Measurements from ENCODE around the gene CHD9. TPM values are rescaled to one million over a fixed set of nuclear protein-coding genes. Genes with fewer than 3 reads are reported as not detected.

Gene CHD9
- total RNA-seq, 4 donors from 2014 or later: 82.2 to 114 (median 91.3) TPM

- DNase-seq (ENCODE audit: low spot score in 2 of 2): no peak
- H3K4me3 ChIP-seq: no peak overlapping the region
- H3K9me3 ChIP-seq: peaks cover 0 to 23% (median 4%) of the 10 kb centered on the region in 4 donors
- no peaks in the 10 kb centered on the region for H3K27me3 ChIP-seq
- no peak overlapping the region for H3K27ac ChIP-seq
- H3K36me3 ChIP-seq: peaks cover 0 to 18% (median 0%) of the 10 kb centered on the region in 3 donors
- TF ChIP-seq POLR2A (IDR thresholded peaks at IDR 0.05): no peak
- no peak for TF ChIP-seq EP300 (IDR thresholded peaks at IDR 0.05)
- TF ChIP-seq CTCF (IDR thresholded peaks at IDR 0.05): no peak
- whole genome bisulfite sequencing, 2 donors: 98 to 99% methylated on average over 3 of the region's 3 CpGs
- H3K4me1 ChIP-seq: peaks cover 0 to 40% (median 0%) of the 10 kb centered on the region in 4 donors
Measured at GRCh38 chr16:53150769-53151168, 96.0 kb downstream of the CHD9 start.

GRCh38 chr16:53152329-53152728 is 97.5 kb downstream of the CHD9 start:
- Histone ChIP-seq H3K4me1 (peaks cover 0 to 45% (median 0%) of the 10 kb centered on the region in 4 donors), H3K27me3 (no peaks in the 10 kb centered on the region), H3K27ac (no peak overlapping the region), H3K4me3 (no peak overlapping the region), H3K36me3 (peaks cover 0 to 31% (median 0%) of the 10 kb centered on the region in 3 donors), H3K9me3 (peaks cover 0 to 23% (median 4%) of the 10 kb centered on the region in 4 donors)
- TF ChIP-seq POLR2A (IDR thresholded peaks at IDR 0.05) (no peak), CTCF (IDR thresholded peaks at IDR 0.05) (no peak), EP300 (IDR thresholded peaks at IDR 0.05) (no peak)
- DNase-seq (ENCODE audit: low spot score in 2 of 2): no peak

GRCh38 chr16:53153130-53153529 is 98.3 kb downstream of the CHD9 start:
- peaks cover 0 to 38% (median 0%) of the 10 kb centered on the region in 4 donors for H3K4me1 ChIP-seq
- H3K27ac ChIP-seq: no peak overlapping the region
- no peaks in the 10 kb centered on the region for H3K27me3 ChIP-seq
- TF ChIP-seq EP300 (IDR thresholded peaks at IDR 0.05): no peak
- no peak for TF ChIP-seq CTCF (IDR thresholded peaks at IDR 0.05)
- no peak for TF ChIP-seq POLR2A (IDR thresholded peaks at IDR 0.05)
- H3K36me3 ChIP-seq: peaks cover 0 to 27% (median 0%) of the 10 kb centered on the region in 3 donors
- no peak overlapping the region for H3K4me3 ChIP-seq
- H3K9me3 ChIP-seq: peaks cover 0 to 23% (median 4%) of the 10 kb centered on the region in 4 donors
- no peak for DNase-seq (ENCODE audit: low spot score in 2 of 2)

- H3K4me3 ChIP-seq: no peak overlapping the region
- no peak overlapping the region for H3K27ac ChIP-seq
- peaks cover 0 to 39% (median 0%) of the 10 kb centered on the region in 4 donors for H3K4me1 ChIP-seq
- peaks cover 0 to 22% (median 4%) of the 10 kb centered on the region in 4 donors for H3K9me3 ChIP-seq
- H3K36me3 ChIP-seq: peaks cover 0 to 15% (median 0%) of the 10 kb centered on the region in 3 donors
- no peak for DNase-seq (ENCODE audit: low spot score in 2 of 2)
- TF ChIP-seq EP300 (IDR thresholded peaks at IDR 0.05) (no peak), CTCF (IDR thresholded peaks at IDR 0.05) (no peak), POLR2A (IDR thresholded peaks at IDR 0.05) (no peak)
- 51 to 57% methylated on average over 9 of the region's 9 CpGs for whole genome bisulfite sequencing, 2 donors
- H3K27me3 ChIP-seq: no peaks in the 10 kb centered on the region
Measured at GRCh38 chr16:53154513-53154912, 99.7 kb downstream of the CHD9 start.

GRCh38 chr16:53156516-53156915 is 101.7 kb downstream of the CHD9 start:
- H3K27me3 ChIP-seq: no peaks in the 10 kb centered on the region
- peaks cover 0 to 13% (median 0%) of the 10 kb centered on the region in 3 donors for H3K36me3 ChIP-seq
- peaks cover 0 to 56% (median 0%) of the 10 kb centered on the region in 4 donors for H3K4me1 ChIP-seq
- no peak for DNase-seq (ENCODE audit: low spot score in 2 of 2)
- no peak overlapping the region for H3K4me3 ChIP-seq
- peaks cover 0 to 2% (median 0%) of the 10 kb centered on the region in 4 donors for H3K9me3 ChIP-seq
- no peak for TF ChIP-seq EP300 (IDR thresholded peaks at IDR 0.05)
- TF ChIP-seq POLR2A (IDR thresholded peaks at IDR 0.05): no peak
- no peak for TF ChIP-seq CTCF (IDR thresholded peaks at IDR 0.05)
- 28 to 46% methylated on average over 2 of the region's 2 CpGs for WGBS, 2 donors
- H3K27ac ChIP-seq: peak overlapping the region in 2 of 4 donors; percentile 1 to 4
